Pancreas (tissue), 10 donors: Measurements from ENCODE around the gene TRAF3. TPM values are rescaled to one million over a fixed set of nuclear protein-coding genes. Genes with fewer than 3 reads are reported as not detected.

ENCODE experiments used
- ATAC-seq, 4 donors: fragments of 200-7000 bp; cut with Tn5 transposase; one replicate each; pipeline versions ENCODE4 v1.8.0 to v1.9.1; 2020; ENCODE audit warnings: mild to moderate bottlenecking in 4 of 4, moderate library complexity in 4 of 4
- DNase-seq, 6 donors: peaks; one replicate each; pipeline ENCODE4 v3.0.0-alpha.2; 2020
- FAIRE-seq: peaks from 2 replicates; lab custom pipeline; 2012; peaks lifted over from hg19 to GRCh38; lab: Jason Lieb, UNC
- H3K27ac ChIP-seq, 4 donors: fragments of 200-600 bp; sonication (generic); 1 replicate in 3 of 4; 2 replicates in 1 of 4; pipeline versions ENCODE4 v1.5.0 to v1.8.0; 2020
- H3K27me3 ChIP-seq, 4 donors: fragments of 200-600 bp; one replicate each; pipeline ENCODE4 v1.8.0; 2021
- H3K36me3 ChIP-seq, 3 donors: fragments of 200-600 bp; sonication (generic) in 1 of 3; one replicate each; pipeline versions ENCODE4 v1.5.0 to v1.8.0; 2020 to 2021
- H3K4me1 ChIP-seq, 3 donors: fragments of 200-600 bp; one replicate each; pipeline ENCODE4 v1.8.0; 2021
- H3K4me3 ChIP-seq, 4 donors: fragments of 200-600 bp; sonication (generic) in 2 of 4; one replicate each; pipeline versions ENCODE4 v1.5.0 to v1.8.0; 2020 to 2021
- H3K9me3 ChIP-seq, 4 donors: fragments of 200-600 bp; one replicate each; pipeline ENCODE4 v1.8.0; 2021
- WGBS, 2 donors: extraction: QIAGEN DNeasy Blood & Tissue Kit; methylation state at CpG; one replicate each; pipeline ENCODE4 v1.1.7; 2013; 5-methylcytosine and 5-hydroxymethylcytosine counted together
- intact Hi-C, 3 donors: fragments of 100-400 bp; cut with DNase I; formaldehyde crosslinking; loops; one replicate each; pipeline versions ENCODE4 v1.11.1 to v1.14.2; 2022
- polyA plus RNA-seq, 2 donors: library from polyadenylated mRNA; stranded (reverse); fragments of 200-250 nt; gene quantifications; one replicate each; pipeline ENCODE4 v1.2.3, GENCODE V29; 2013
- total RNA-seq, 6 donors: library from RNA; stranded (reverse); fragmentation: NEBNext Ultra II Directional in 4 of 6; extraction: Animal tissue kit (Norgen Biotek cat#: 25700) in 4 of 6; gene quantifications; one replicate each; pipeline versions ENCODE4 v1.2.1 to v1.2.4, GENCODE V29; 2021 to 2023
- TF ChIP-seq, protein P1 (sequence below), 4 donors: fragments of 200-600 bp; sonication (generic) in 3 of 4; IDR thresholded peaks; one replicate each; pipeline versions ENCODE4 v1.5.0 to v1.8.0; 2021; ENCODE audit warnings: antibody characterized with exemption in 4 of 4
- donor health status: healthy with polysubstance abuse.
- donor health status: DM: no; HTN: no; CAD: no; lungs with moderate emphysema.
- donor health status: DM: no; HTN: no; CAD: no.
- donor health status: control.
- donor health status: control.
- donor health status: Bipolar disorder and iron deficiency.
- donor health status: DM: yes; HTN: yes; CAD: no.
- donor health status: DM: no; HTN: no; CAD: no.
- donor health status: DM: no; HTN: no; CAD: no.
- donor health status: DM: yes; HTN: yes; CAD: no.

TRAF3 gene
- total and polyA plus RNA-seq, 8 donors, result 3.6 to 14.7 (median 6.1) TPM

DNA sequence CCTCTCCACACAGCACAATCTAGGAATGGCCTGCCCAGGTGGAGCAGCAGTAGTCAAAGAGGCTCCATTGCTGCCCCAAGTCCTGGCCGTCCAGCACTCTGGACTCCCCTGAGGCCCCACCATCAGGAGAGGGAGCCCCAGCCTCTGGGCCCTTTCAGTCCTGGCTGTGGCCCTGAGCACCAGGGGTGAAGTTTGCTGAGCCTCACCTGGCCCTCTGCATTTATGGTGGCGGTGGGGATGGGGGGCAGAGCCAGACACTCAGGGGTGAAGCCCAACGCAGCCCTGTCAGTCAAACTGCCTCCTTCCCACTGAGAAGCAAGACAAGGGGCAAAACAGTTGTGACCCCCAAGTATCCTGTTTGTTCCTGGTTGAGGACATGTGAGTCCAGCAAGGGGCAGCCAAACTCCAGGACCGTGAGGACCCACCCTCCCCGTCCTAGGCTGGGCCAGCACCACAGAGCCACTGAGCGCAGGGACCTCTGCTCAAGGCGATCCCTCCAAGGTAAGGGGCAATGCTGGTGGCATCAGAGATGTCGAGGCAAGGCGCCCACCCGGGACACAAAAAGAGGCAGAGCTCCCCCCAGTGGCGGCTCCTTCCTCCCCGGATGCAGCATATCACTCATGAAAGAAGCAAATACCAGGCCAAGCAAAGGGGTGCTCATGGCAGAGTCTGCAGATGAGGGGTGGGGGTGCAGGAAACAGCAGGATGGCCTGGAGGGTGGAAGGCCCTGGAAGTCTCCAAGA lies 140.4 kb downstream of the TRAF3 start:
- intact Hi-C loops, result loop anchor here in 1 of 3 donors (10.0 kb wide), 1 partner anchor 223 kb away; no protein-coding TSS in a partner anchor
- Histone ChIP-seq H3K36me3 (no peaks in the 10 kb centered on the region), H3K27ac (no peak overlapping the region), H3K27me3 (no peaks in the 10 kb centered on the region), H3K4me3 (no peak overlapping the region), H3K9me3 (no peaks in the 10 kb centered on the region), H3K4me1 (peaks cover 0 to 1% (median 0%) of the 10 kb centered on the region in 3 donors)
- ATAC-seq (peak in 3 of 4 donors; percentile 51 to 66 (median 54)), DNase-seq (peak in 2 of 6 donors; percentile 39 to 58), FAIRE-seq (no peak)
- TF ChIP-seq, protein P1, sequence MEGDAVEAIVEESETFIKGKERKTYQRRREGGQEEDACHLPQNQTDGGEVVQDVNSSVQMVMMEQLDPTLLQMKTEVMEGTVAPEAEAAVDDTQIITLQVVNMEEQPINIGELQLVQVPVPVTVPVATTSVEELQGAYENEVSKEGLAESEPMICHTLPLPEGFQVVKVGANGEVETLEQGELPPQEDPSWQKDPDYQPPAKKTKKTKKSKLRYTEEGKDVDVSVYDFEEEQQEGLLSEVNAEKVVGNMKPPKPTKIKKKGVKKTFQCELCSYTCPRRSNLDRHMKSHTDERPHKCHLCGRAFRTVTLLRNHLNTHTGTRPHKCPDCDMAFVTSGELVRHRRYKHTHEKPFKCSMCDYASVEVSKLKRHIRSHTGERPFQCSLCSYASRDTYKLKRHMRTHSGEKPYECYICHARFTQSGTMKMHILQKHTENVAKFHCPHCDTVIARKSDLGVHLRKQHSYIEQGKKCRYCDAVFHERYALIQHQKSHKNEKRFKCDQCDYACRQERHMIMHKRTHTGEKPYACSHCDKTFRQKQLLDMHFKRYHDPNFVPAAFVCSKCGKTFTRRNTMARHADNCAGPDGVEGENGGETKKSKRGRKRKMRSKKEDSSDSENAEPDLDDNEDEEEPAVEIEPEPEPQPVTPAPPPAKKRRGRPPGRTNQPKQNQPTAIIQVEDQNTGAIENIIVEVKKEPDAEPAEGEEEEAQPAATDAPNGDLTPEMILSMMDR (IDR thresholded peaks at IDR 0.05), result peak in 3 of 4 donors; percentile 28 to 32 (median 32)
- WGBS, 2 donors, result 26 to 32% methylated on average over 12 of the region's 12 CpGs

DNA sequence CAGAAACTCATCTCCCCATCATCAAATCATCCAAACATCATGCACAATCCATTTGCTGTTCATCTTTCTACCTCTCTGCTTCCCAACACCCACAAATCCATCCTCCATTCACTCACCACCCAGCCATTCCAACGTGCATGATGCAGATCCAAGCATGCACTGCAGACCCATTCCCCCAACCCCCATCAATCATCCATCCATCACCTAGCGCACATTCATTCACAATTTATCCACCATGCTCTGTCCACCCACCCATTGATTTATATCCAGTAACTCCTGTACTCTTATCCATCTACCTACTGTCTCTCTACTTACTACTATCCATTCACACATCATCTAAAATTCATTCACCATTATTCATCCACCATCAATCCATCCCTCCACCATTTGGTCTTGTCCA lies 141.2 kb downstream of the TRAF3 start:
- no peaks in the 10 kb centered on the region for H3K9me3 ChIP-seq
- ATAC-seq (no peak), DNase-seq (no peak), FAIRE-seq (no peak)
- no peak overlapping the region for H3K27ac ChIP-seq
- peaks cover 0 to 5% (median 0%) of the 10 kb centered on the region in 4 donors for H3K27me3 ChIP-seq
- H3K4me1 ChIP-seq, result peaks cover 0 to 6% (median 0%) of the 10 kb centered on the region in 3 donors
- no peak overlapping the region for H3K4me3 ChIP-seq
- H3K36me3 ChIP-seq, result no peaks in the 10 kb centered on the region
- WGBS, 2 donors, result 44 to 52% methylated on average over 2 of the region's 2 CpGs
- TF ChIP-seq, protein P1 (IDR thresholded peaks at IDR 0.05), result no peak
- intact Hi-C loops, result loop anchor here in 1 of 3 donors (10.0 kb wide), 1 partner anchor 224 kb away; no protein-coding TSS in a partner anchor

DNA sequence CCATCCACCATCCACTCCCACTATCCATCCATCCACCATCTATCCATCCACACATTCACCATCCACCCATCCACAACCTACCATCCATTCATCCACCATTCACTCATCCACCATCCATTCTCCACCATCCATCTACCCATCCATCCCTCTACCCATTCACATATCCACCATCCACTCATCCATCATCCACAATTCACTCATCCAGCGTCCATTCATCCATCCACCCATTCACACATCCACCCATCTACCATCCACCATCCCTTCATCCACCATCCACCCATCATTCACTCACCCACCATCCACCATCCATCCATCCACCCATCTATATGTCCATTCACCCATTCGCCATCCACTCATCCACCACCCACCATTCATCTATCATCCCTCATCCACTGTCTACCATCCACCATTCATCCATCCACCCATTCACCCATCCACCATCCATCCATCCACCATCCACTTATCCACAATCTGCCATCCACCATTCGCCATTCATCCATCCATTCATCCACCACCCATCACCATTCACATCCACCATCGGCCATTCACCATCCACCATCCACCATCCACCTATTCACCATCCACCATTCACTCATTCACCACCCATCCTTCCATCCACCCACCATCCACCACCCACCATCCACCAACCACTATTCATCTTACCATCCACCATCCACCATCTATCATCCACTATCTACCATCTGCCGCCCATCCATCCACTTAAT lies 143.2 kb downstream of the TRAF3 start:
- H3K9me3 ChIP-seq, result no peaks in the 10 kb centered on the region
- intact Hi-C loops, result loop anchor here in 1 of 3 donors (10.0 kb wide), 1 partner anchor 156 kb away; no protein-coding TSS in a partner anchor
- FAIRE-seq, result no peak
- peaks cover 0 to 6% (median 0%) of the 10 kb centered on the region in 3 donors for H3K4me1 ChIP-seq
- H3K27me3 ChIP-seq, result peaks cover 0 to 7% (median 0%) of the 10 kb centered on the region in 4 donors
- no peak for DNase-seq
- H3K27ac ChIP-seq, result no peak overlapping the region
- ATAC-seq, result no peak
- no peak overlapping the region for H3K4me3 ChIP-seq
- 85 to 90% methylated on average over 5 of the region's 5 CpGs for WGBS, 2 donors
- no peaks in the 10 kb centered on the region for H3K36me3 ChIP-seq
- TF ChIP-seq, protein P1 (IDR thresholded peaks at IDR 0.05), result no peak

DNA sequence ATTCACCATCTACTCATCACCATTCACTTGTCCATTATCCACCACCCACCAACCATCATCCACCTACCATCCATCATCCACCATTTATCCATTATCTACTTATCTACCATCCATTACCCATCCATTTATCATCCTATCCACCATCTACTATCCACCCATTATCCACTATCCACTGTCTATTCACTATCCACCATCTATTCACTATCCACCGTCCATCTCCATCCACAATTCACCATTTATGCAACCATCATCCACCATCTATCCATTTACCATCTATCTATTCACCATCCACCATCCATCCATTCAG lies 143.7 kb downstream of the TRAF3 start:
- intact Hi-C loops, result loop anchor here in 1 of 3 donors (10.0 kb wide), 1 partner anchor 156 kb away; no protein-coding TSS in a partner anchor
- FAIRE-seq, result no peak
- WGBS, 2 donors, result 91 to 94% methylated on average over 1 of the region's 1 CpG

More for the DNA sequence above, 143.7 kb downstream of the TRAF3 start:
- Histone ChIP-seq H3K9me3 (no peaks in the 10 kb centered on the region), H3K27me3 (peaks cover 0 to 7% (median 0%) of the 10 kb centered on the region in 4 donors), H3K4me3 (no peak overlapping the region), H3K36me3 (no peaks in the 10 kb centered on the region), H3K27ac (no peak overlapping the region), H3K4me1 (peaks cover 0 to 6% (median 0%) of the 10 kb centered on the region in 3 donors)
- ATAC-seq (no peak), DNase-seq (no peak)
- TF ChIP-seq, protein P1 (IDR thresholded peaks at IDR 0.05), result no peak
